H1 (cell line): Measurements from ENCODE around the gene AOPEP. TPM values are rescaled to one million over a fixed set of nuclear protein-coding genes. Genes with fewer than 3 reads are reported as not detected.

Experiments
- ZNF274 ChIP-seq: IDR thresholded peaks from 2 replicates; pipeline ENCODE4 v1.7.0; 2012; ENCODE audit warnings: low read length, borderline replicate concordance; ENCODE audit errors: extremely low read depth
- polyA plus RNA-seq, 7 experiments: library from polyadenylated mRNA; depleted of rRNA in 3 of 7; stranded (reverse) in 5 of 7; unstranded in 2 of 7; fragments of >200 nt in 5 of 7; fragments of 200-250 nt in 2 of 7; gene quantifications; 1 replicate in 5 of 7; 2 replicates in 1 of 7; 4 replicates in 1 of 7; pipeline versions ENCODE4 v1.2.1 to v1.2.3, GENCODE V29; 2011 to 2013; ENCODE audit warnings: missing spikeins in 2 of 7, mixed read lengths in 2 of 7
- total RNA-seq: library from RNA; stranded (reverse); fragmentation: NEBNext Ultra II Directional; extraction: Animal tissue kit (Norgen Biotek cat#: 25700); gene quantifications from 2 replicates; pipeline ENCODE4 v1.2.1, GENCODE V29; 2021

The AOPEP gene
- total and polyA plus RNA-seq, 2 of the 8 experiments (the other 6 are each of a cell fraction or from before 2014, with no cell fraction given): 6.1 to 14.3 TPM

DNA sequence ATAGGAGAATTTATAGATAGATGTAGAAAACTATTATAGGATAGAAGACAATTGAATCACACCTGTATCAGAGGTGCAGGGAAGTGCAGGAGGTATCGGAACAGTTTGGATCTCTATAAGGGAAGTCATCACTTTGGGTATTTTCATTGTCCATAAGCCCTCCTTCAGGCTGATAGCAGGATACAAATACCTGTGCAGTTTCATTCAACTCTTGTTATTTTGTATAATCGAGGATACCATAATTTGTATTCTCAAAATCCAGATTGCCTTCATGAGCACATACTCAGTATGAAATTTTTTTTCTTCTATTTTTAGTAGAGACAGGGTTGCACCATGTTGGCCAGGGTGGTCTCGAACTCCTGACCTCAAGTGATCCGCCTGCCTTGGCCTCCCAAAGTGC, 289.1 kb downstream of the AOPEP start (continued):
- TF ChIP-seq ZNF274: no peak
